CD14-positive monocyte (primary cell): ENCODE results near the gene CLOCK. TPM values are rescaled to one million over a fixed set of nuclear protein-coding genes. Genes with fewer than 3 reads are reported as not detected.

ENCODE experiments used
- DNase-seq, 3 donors: peaks; one replicate each; pipeline ENCODE4 v3.0.0-alpha.2; 2011 to 2022
- H2AFZ ChIP-seq: 2 replicates; pipeline ENCODE4 v1.6.0; 2012; ENCODE audit warnings: mild to moderate bottlenecking, low read depth, low read length, inconsistent platforms; ENCODE audit not compliant: insufficient read depth, poor library complexity, severe bottlenecking
- H3K27ac ChIP-seq, 2 donors: 1 replicate in 1 of 2; 2 replicates in 1 of 2; pipeline ENCODE4 v1.5.1; 2012 to 2013; ENCODE audit warnings: low read length in 2 of 2, control low read depth in 1 of 2, inconsistent platforms in 1 of 2, low read depth in 1 of 2, mild to moderate bottlenecking in 1 of 2
- H3K27me3 ChIP-seq, 2 donors: one replicate each; pipeline versions ENCODE4 v1.6.0 to v1.6.1; 2011 to 2013; ENCODE audit warnings: low read length in 2 of 2; ENCODE audit not compliant: control insufficient read depth in 2 of 2, insufficient read depth in 2 of 2
- H3K36me3 ChIP-seq, 2 donors: replicated peaks in 1 of 2; 1 replicate in 1 of 2; 2 replicates in 1 of 2; pipeline versions ENCODE4 v1.5.1 to v1.6.1; 2012 to 2013; ENCODE audit warnings: low read length in 2 of 2, control low read depth in 1 of 2, inconsistent platforms in 1 of 2, mild to moderate bottlenecking in 1 of 2; ENCODE audit not compliant: insufficient read depth in 2 of 2, control insufficient read depth in 1 of 2
- H3K4me1 ChIP-seq, 2 donors: 1 replicate in 1 of 2; 2 replicates in 1 of 2; pipeline versions ENCODE4 v1.5.1 to v1.6.1; 2012 to 2013; ENCODE audit warnings: low read length in 2 of 2, control low read depth in 1 of 2, inconsistent platforms in 1 of 2, mild to moderate bottlenecking in 1 of 2, moderate library complexity in 1 of 2; ENCODE audit not compliant: insufficient read depth in 2 of 2, control insufficient read depth in 1 of 2
- H3K4me2 ChIP-seq: replicated peaks from 2 replicates; pipeline ENCODE3; 2012; ENCODE audit warnings: low read length, moderate library complexity, mild to moderate bottlenecking; ENCODE audit not compliant: poor library complexity, severe bottlenecking; ENCODE audit errors: extremely low read depth
- H3K4me3 ChIP-seq, 3 experiments: fragments of 200-600 bp in 1 of 3; sonication (generic) in 1 of 3; replicated peaks in 1 of 3; 1 replicate in 2 of 3; 2 replicates in 1 of 3; pipeline ENCODE4 v1.5.1; 2011 to 2013; ENCODE audit warnings: low read length in 3 of 3, mild to moderate bottlenecking in 3 of 3, control low read depth in 2 of 3, low read depth in 2 of 3, inconsistent platforms in 1 of 3, moderate library complexity in 1 of 3
- H3K79me2 ChIP-seq: 2 replicates; pipeline ENCODE4 v1.6.0; 2012; ENCODE audit warnings: mild to moderate bottlenecking, control low read depth, inconsistent platforms, low read length, moderate library complexity; ENCODE audit not compliant: insufficient read depth
- H3K9ac ChIP-seq: 2 replicates; pipeline ENCODE4 v1.6.0; 2017; ENCODE audit warnings: low read length, mild to moderate bottlenecking; ENCODE audit not compliant: insufficient read depth, poor library complexity, severe bottlenecking
- H3K9me3 ChIP-seq, 2 donors: replicated peaks in 1 of 2; 1 replicate in 1 of 2; 2 replicates in 1 of 2; pipeline versions ENCODE4 v1.5.1 to v1.6.1; 2012 to 2013; ENCODE audit warnings: low read length in 2 of 2, control low read depth in 1 of 2; ENCODE audit not compliant: control insufficient read depth in 1 of 2, insufficient read depth in 1 of 2
- H4K20me1 ChIP-seq: 2 replicates; pipeline ENCODE4 v1.6.0; 2012; ENCODE audit warnings: mild to moderate bottlenecking, low read length, control low read depth, moderate library complexity; ENCODE audit not compliant: insufficient read depth
- H3K27ac Mint-ChIP-seq, 7 donors: one replicate each; pipeline ENCODE4 v1.8.0; 2020; ENCODE audit warnings: mild to moderate bottlenecking in 7 of 7, mixed read lengths in 7 of 7, moderate library complexity in 6 of 7, inconsistent platforms in 2 of 7
- H3K27me3 Mint-ChIP-seq, 3 donors: one replicate each; pipeline ENCODE4 v1.8.0; 2021 to 2022; ENCODE audit warnings: low read depth in 3 of 3, mild to moderate bottlenecking in 3 of 3, mixed read lengths in 3 of 3, moderate library complexity in 3 of 3, inconsistent platforms in 1 of 3
- H3K36me3 Mint-ChIP-seq, 2 donors: one replicate each; pipeline ENCODE4 v1.8.0; 2020; ENCODE audit warnings: mixed read lengths in 2 of 2, inconsistent platforms in 1 of 2, mild to moderate bottlenecking in 1 of 2
- H3K4me1 Mint-ChIP-seq: one replicate; pipeline ENCODE4 v1.8.0; 2020; ENCODE audit warnings: mild to moderate bottlenecking, mixed read lengths
- H3K4me3 Mint-ChIP-seq, 2 donors: one replicate each; pipeline ENCODE4 v1.8.0; 2020; ENCODE audit warnings: mild to moderate bottlenecking in 2 of 2, mixed read lengths in 2 of 2, moderate library complexity in 1 of 2
- H3K9me3 Mint-ChIP-seq, 7 donors: one replicate each; pipeline ENCODE4 v1.8.0; 2020 to 2022; ENCODE audit warnings: mixed read lengths in 7 of 7, mild to moderate bottlenecking in 6 of 7, moderate library complexity in 6 of 7, inconsistent platforms in 2 of 7
- WGBS: methylation state at CpG from one replicate; pipeline ENCODE4 v1.1.5; 2013; ENCODE audit warnings: missing lambda C conversion rate; ENCODE audit not compliant: insufficient coverage; 5-methylcytosine and 5-hydroxymethylcytosine counted together
- intact Hi-C, 2 donors: fragments of 100-400 bp; cut with micrococcal nuclease; formaldehyde crosslinking; loops; one replicate each; pipeline versions ENCODE4 v1.15.0 to v1.15.1; 2023
- polyA plus RNA-seq, 3 donors: library from polyadenylated mRNA; depleted of rRNA in 1 of 3; unstranded in 2 of 3; stranded (reverse) in 1 of 3; fragments of 300-500 nt in 2 of 3; fragments of >200 nt in 1 of 3; fragmentation: Illumina TruSeq in 2 of 3; gene quantifications; 1 replicate in 2 of 3; 2 replicates in 1 of 3; pipeline ENCODE4 v1.2.3, GENCODE V29; 2012 to 2021
- TF ChIP-seq, protein P1 (sequence below): fragments of 200-600 bp; IDR thresholded peaks from one replicate; pipeline ENCODE4 v1.8.0; 2022; ENCODE audit warnings: antibody characterized with exemption, mild to moderate bottlenecking

The CLOCK gene
- polyA plus RNA-seq, 3 donors: 1.9 to 3.7 (median 2.9) TPM

DNA sequence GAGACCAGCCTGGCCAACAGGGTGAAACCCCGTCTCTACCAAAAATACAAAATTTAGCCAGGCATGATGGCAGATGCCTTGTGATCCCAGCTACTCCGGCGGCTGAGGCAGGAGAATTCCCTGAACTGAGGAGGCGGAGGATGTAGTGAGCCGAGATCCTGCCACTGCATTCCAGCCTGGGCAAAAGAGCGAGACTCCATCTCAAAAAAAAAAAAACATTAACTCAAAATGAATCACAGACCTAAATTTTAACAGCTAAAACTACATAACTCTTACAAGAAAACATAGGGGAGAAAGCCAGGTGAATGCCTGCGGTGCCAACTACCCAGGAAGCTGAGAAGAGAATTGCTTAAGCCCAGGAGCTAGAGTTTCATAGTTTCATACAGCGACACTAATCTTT is 96.1 kb downstream of the CLOCK start:
- Mint-ChIP-seq H3K4me3 (no peak overlapping the region), H3K4me1 (peaks cover 6% of the 10 kb centered on the region), H3K27ac (no peak overlapping the region), H3K36me3 (peaks cover 44 to 58% of the 10 kb centered on the region in 2 donors), H3K27me3 (peaks cover 0 to 2% (median 0%) of the 10 kb centered on the region in 3 donors), H3K9me3 (no peaks in the 10 kb centered on the region)
- no peaks in the 10 kb centered on the region for H3K79me2 ChIP-seq
- no peak overlapping the region for H3K4me3 ChIP-seq
- no peaks in the 10 kb centered on the region for H4K20me1 ChIP-seq
- no peak overlapping the region for H3K9ac ChIP-seq
- H3K4me2 ChIP-seq: no peak overlapping the region
- peaks cover 2 to 17% of the 10 kb centered on the region in 2 donors for H3K4me1 ChIP-seq
- TF ChIP-seq, protein P1, sequence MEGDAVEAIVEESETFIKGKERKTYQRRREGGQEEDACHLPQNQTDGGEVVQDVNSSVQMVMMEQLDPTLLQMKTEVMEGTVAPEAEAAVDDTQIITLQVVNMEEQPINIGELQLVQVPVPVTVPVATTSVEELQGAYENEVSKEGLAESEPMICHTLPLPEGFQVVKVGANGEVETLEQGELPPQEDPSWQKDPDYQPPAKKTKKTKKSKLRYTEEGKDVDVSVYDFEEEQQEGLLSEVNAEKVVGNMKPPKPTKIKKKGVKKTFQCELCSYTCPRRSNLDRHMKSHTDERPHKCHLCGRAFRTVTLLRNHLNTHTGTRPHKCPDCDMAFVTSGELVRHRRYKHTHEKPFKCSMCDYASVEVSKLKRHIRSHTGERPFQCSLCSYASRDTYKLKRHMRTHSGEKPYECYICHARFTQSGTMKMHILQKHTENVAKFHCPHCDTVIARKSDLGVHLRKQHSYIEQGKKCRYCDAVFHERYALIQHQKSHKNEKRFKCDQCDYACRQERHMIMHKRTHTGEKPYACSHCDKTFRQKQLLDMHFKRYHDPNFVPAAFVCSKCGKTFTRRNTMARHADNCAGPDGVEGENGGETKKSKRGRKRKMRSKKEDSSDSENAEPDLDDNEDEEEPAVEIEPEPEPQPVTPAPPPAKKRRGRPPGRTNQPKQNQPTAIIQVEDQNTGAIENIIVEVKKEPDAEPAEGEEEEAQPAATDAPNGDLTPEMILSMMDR: no peak
- no peak overlapping the region for H3K27ac ChIP-seq
- H3K9me3 ChIP-seq: no peaks in the 10 kb centered on the region
- DNase-seq: no peak
- no peak overlapping the region for H2AFZ ChIP-seq
- intact Hi-C loops: no loop called here
- H3K36me3 ChIP-seq: peaks cover 31 to 68% of the 10 kb centered on the region in 2 donors
- no peaks in the 10 kb centered on the region for H3K27me3 ChIP-seq
- WGBS: 72% methylated on average over 4 of the region's 8 CpGs

DNA sequence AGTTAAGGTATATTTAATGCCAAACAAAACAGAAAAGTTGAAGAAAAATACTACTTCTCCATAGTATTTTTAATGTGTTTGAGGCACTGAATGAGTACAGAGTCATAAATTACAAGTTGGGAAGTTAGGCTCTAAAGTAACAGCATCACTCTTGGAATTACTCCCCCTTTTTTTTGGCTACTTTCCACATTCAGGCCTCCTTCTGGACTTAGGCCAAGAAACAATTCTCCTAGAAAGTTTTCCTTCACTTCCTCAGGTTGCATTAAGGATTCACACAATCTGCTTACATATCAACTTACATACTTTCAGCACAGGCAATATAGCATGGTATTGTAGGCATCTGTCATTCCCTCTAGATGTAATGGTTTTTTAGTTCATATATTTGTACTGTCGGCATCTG is 98.9 kb downstream of the CLOCK start:
- DNase-seq: no peak
- intact Hi-C loops: no loop called here
- Histone ChIP-seq H2AFZ (no peak overlapping the region), H3K27ac (peak overlapping the region in 1 of 2 donors; percentile 15), H3K79me2 (no peaks in the 10 kb centered on the region), H3K9ac (no peak overlapping the region), H3K4me1 (peaks cover 2 to 17% of the 10 kb centered on the region in 2 donors), H3K9me3 (no peaks in the 10 kb centered on the region), H4K20me1 (no peaks in the 10 kb centered on the region), H3K36me3 (peaks cover 29 to 68% of the 10 kb centered on the region in 2 donors), H3K4me3 (no peak overlapping the region), H3K27me3 (no peaks in the 10 kb centered on the region), H3K4me2 (no peak overlapping the region)
- no CpG with 5 or more reads among the region's 1 CpG for WGBS
- Mint-ChIP-seq H3K4me3 (no peak overlapping the region), H3K27me3 (peaks cover 0 to 2% (median 0%) of the 10 kb centered on the region in 3 donors), H3K27ac (no peak overlapping the region), H3K36me3 (peaks cover 44 to 52% of the 10 kb centered on the region in 2 donors), H3K9me3 (no peaks in the 10 kb centered on the region), H3K4me1 (peaks cover 6% of the 10 kb centered on the region)
- TF ChIP-seq, protein P1: no peak
